ENCODE measurements around the gene ISM2.

GRCh38 chr14:77544571-77544970 is 46.0 kb upstream of the ISM2 start:
- TF ChIP-seq CTCF (IDR thresholded peaks at IDR 0.05) (no peak), POLR2A (IDR thresholded peaks at IDR 0.05) (no peak), POLR2AphosphoS5 (IDR thresholded peaks at IDR 0.05) (no peak), EP300 (IDR thresholded peaks at IDR 0.05) (no peak)

Measured in stomach (tissue), 4 donors.